ENCODE results near the gene BPTF.
A peak's percentile ranks its signal among the peaks of the same experiment; 100 is the strongest.
"Not testable (repeated sequence)": the region's sequence is repeated elsewhere in the genome, so short reads cannot be mapped to it uniquely, and the experiment has no call there.

The BPTF gene

GRCh38 chr17:67974598-67975066, 149.3 kb downstream of the BPTF start:
- DNase-seq = no peak

GRCh38 chr17:67976306-67976705, 151.0 kb downstream of the BPTF start:
- DNase-seq = not testable (repeated sequence)

- DNase-seq = no peak
Measured at GRCh38 chr17:67980456-67980855, 155.2 kb downstream of the BPTF start.

GRCh38 chr17:67980883-67981282, 155.6 kb downstream of the BPTF start:
- DNase-seq = not testable (repeated sequence)

- DNase-seq = no peak
Measured at GRCh38 chr17:67982034-67982640, 156.8 kb downstream of the BPTF start.

GRCh38 chr17:67982686-67983382, 157.5 kb downstream of the BPTF start:
- DNase-seq = no peak

- DNase-seq = no peak
Measured at GRCh38 chr17:67983383-67983688, 158.0 kb downstream of the BPTF start.

- DNase-seq = no peak
Measured at GRCh38 chr17:67990909-67991308, 165.6 kb downstream of the BPTF start.

- DNase-seq = no peak
Measured at GRCh38 chr17:67992548-67993152, 167.3 kb downstream of the BPTF start.

- DNase-seq = peak; percentile 70
Measured at GRCh38 chr17:67993153-67993997, 168.1 kb downstream of the BPTF start.

GRCh38 chr17:67993998-67994361, 168.7 kb downstream of the BPTF start:
- no peak for DNase-seq

- no peak for DNase-seq
Measured at GRCh38 chr17:67994817-67995569, 169.7 kb downstream of the BPTF start.

- DNase-seq = no peak
Measured at GRCh38 chr17:67995570-67996263, 170.4 kb downstream of the BPTF start.

- not testable (repeated sequence) for DNase-seq
Measured at GRCh38 chr17:67996301-67997171, 171.2 kb downstream of the BPTF start, which contains the start of gene C17orf58. C17orf58 (minus strand) TSS chr17:67996469; CDS start chr17:67996198, 271 bp downstream.

- DNase-seq = no peak
Measured at GRCh38 chr17:67998466-67998865, 173.2 kb downstream of the BPTF start.

GRCh38 chr17:67999291-67999911, 174.1 kb downstream of the BPTF start:
- DNase-seq = no peak

- no peak for DNase-seq
Measured at GRCh38 chr17:68004201-68004600, 178.9 kb downstream of the BPTF start.

GRCh38 chr17:68006797-68007196, 181.5 kb downstream of the BPTF start:
- no peak for DNase-seq

- no peak for DNase-seq
Measured at GRCh38 chr17:68011199-68011665, 185.9 kb downstream of the BPTF start.

GRCh38 chr17:68013385-68013784, 188.1 kb downstream of the BPTF start:
- no peak for DNase-seq

All from NCI-H2107 (cell line).